Left forelimb (tissue), 1 donor: ENCODE data around the gene UGT1A7.
"Not testable (repeated sequence)": the region's sequence is repeated elsewhere in the genome, so short reads cannot be mapped to it uniquely, and the experiment has no call there.

Source experiments
- DNase-seq: peaks from one replicate; pipeline ENCODE4 v3.0.0-alpha.2; 2018; ENCODE audit warnings: low spot score

Gene UGT1A7

GRCh38 chr2:233680361-233681045 lies 1.2 kb upstream of the UGT1A7 start:
- DNase-seq, result no peak

GRCh38 chr2:233684640-233685039 lies 2.9 kb downstream of the UGT1A7 start:
- DNase-seq, result no peak

GRCh38 chr2:233686928-233687327 lies 5.2 kb downstream of the UGT1A7 start:
- no peak for DNase-seq

- DNase-seq, result no peak
Observed at GRCh38 chr2:233688341-233688740, 6.6 kb downstream of the UGT1A7 start.

GRCh38 chr2:233689031-233689430 lies 7.3 kb downstream of the UGT1A7 start:
- DNase-seq, result no peak

GRCh38 chr2:233689501-233689900 lies 7.8 kb downstream of the UGT1A7 start:
- DNase-seq, result no peak

GRCh38 chr2:233690444-233690843 lies 8.7 kb downstream of the UGT1A7 start:
- no peak for DNase-seq

- DNase-seq, result no peak
Observed at GRCh38 chr2:233691443-233692433, 10.0 kb downstream of the UGT1A7 start.

GRCh38 chr2:233692648-233693047 lies 10.9 kb downstream of the UGT1A7 start, which contains the start of gene UGT1A6:
UGT1A6 (plus strand) TSS chr2:233692890; CDS start chr2:233693005, 115 bp downstream.
- DNase-seq, result no peak

- DNase-seq, result no peak
Observed at GRCh38 chr2:233693963-233694362, 12.3 kb downstream of the UGT1A7 start.

GRCh38 chr2:233698740-233699139 lies 17.0 kb downstream of the UGT1A7 start:
- DNase-seq, result no peak

GRCh38 chr2:233699424-233700027 lies 17.8 kb downstream of the UGT1A7 start:
- DNase-seq, result no peak

GRCh38 chr2:233700028-233700635 lies 18.4 kb downstream of the UGT1A7 start:
- no peak for DNase-seq

GRCh38 chr2:233700842-233701241 lies 19.1 kb downstream of the UGT1A7 start:
- DNase-seq, result not testable (repeated sequence)

GRCh38 chr2:233702238-233702637 lies 20.5 kb downstream of the UGT1A7 start:
- no peak for DNase-seq

- no peak for DNase-seq
Observed at GRCh38 chr2:233705911-233706506, 24.3 kb downstream of the UGT1A7 start.

GRCh38 chr2:233706720-233707119 lies 25.0 kb downstream of the UGT1A7 start:
- no peak for DNase-seq

GRCh38 chr2:233707940-233708644 lies 26.4 kb downstream of the UGT1A7 start:
- DNase-seq, result no peak

- DNase-seq, result no peak
Observed at GRCh38 chr2:233708942-233709341, 27.2 kb downstream of the UGT1A7 start.

- no peak for DNase-seq
Observed at GRCh38 chr2:233711312-233712008, 29.8 kb downstream of the UGT1A7 start.
